Measurements from ENCODE around the gene PCDHGB2. TPM values are rescaled to one million over a fixed set of nuclear protein-coding genes. Genes with fewer than 3 reads are reported as not detected.
"Not testable (repeated sequence)": the region's sequence is repeated elsewhere in the genome, so short reads cannot be mapped to it uniquely, and the experiment has no call there.

The PCDHGB2 gene
- total RNA-seq, 1 donor from 2014 or later = 8.3 TPM

- H3K9me3 ChIP-seq = peaks cover 71% of the 10 kb centered on the region
- no peak overlapping the region for H3K4me3 ChIP-seq
- DNase-seq (ENCODE audit: extremely low spot score in 2 of 2) = no peak
- TF ChIP-seq POLR2AphosphoS5 (IDR thresholded peaks at IDR 0.05; ENCODE audit: insufficient read depth in 1 of 2, low read depth in 1 of 2) = no peak
- no peak for TF ChIP-seq CTCF (IDR thresholded peaks at IDR 0.05)
- no peak for TF ChIP-seq POLR2A (IDR thresholded peaks at IDR 0.05)
- H3K36me3 ChIP-seq = peaks cover 0 to 9% of the 10 kb centered on the region in 2 donors
- intact Hi-C loops (cut with DNase I) = no loop called here
- no peak overlapping the region for H3K27ac ChIP-seq
- no peaks in the 10 kb centered on the region for H3K4me1 ChIP-seq
- no peaks in the 10 kb centered on the region for H3K27me3 ChIP-seq
Measured at GRCh38 chr5:141389153-141390042, 29.6 kb downstream of the PCDHGB2 start.

- peaks cover 74% of the 10 kb centered on the region for H3K9me3 ChIP-seq
Measured at GRCh38 chr5:141392429-141393198, 32.8 kb downstream of the PCDHGB2 start, which contains the start of gene PCDHGA8. TSS of gene PCDHGA8 (plus strand) at chr5:141392633. CDS start at chr5:141392814, 181 bp downstream.

GRCh38 chr5:141393267-141393666 lies 33.5 kb downstream of the PCDHGB2 start:
- H3K4me1 ChIP-seq = no peaks in the 10 kb centered on the region
- peaks cover 0 to 9% of the 10 kb centered on the region in 2 donors for H3K36me3 ChIP-seq
- no peak overlapping the region for H3K4me3 ChIP-seq
- H3K9me3 ChIP-seq = peaks cover 75% of the 10 kb centered on the region
- no peak for DNase-seq (ENCODE audit: extremely low spot score in 2 of 2)
- intact Hi-C loops (cut with DNase I) = no loop called here
- H3K27me3 ChIP-seq = no peaks in the 10 kb centered on the region
- TF ChIP-seq POLR2A (IDR thresholded peaks at IDR 0.05) (no peak), CTCF (IDR thresholded peaks at IDR 0.05) (no peak), POLR2AphosphoS5 (IDR thresholded peaks at IDR 0.05; ENCODE audit: insufficient read depth in 1 of 2, low read depth in 1 of 2) (no peak)
- H3K27ac ChIP-seq = no peak overlapping the region

More at GRCh38 chr5:141392429-141393198, 32.8 kb downstream of the PCDHGB2 start, which contains the start of gene PCDHGA8:
- Histone ChIP-seq H3K4me1 (no peaks in the 10 kb centered on the region), H3K27ac (no peak within 1 kb of the TSS), H3K27me3 (no peaks in the 10 kb centered on the region), H3K4me3 (no peak within 1 kb of the TSS), H3K36me3 (peaks cover 0 to 9% of the 10 kb centered on the region in 2 donors)
- no peak for TF ChIP-seq POLR2AphosphoS5 (IDR thresholded peaks at IDR 0.05; ENCODE audit: insufficient read depth in 1 of 2, low read depth in 1 of 2)
- TF ChIP-seq POLR2A (IDR thresholded peaks at IDR 0.05) = no peak
- no peak for TF ChIP-seq CTCF (IDR thresholded peaks at IDR 0.05)
- intact Hi-C loops (cut with DNase I) = no loop called here
- DNase-seq (ENCODE audit: extremely low spot score in 2 of 2) = no peak

- H3K4me1 ChIP-seq; intact Hi-C loops (cut with DNase I); H3K27ac ChIP-seq; DNase-seq (ENCODE audit: extremely low spot score in 2 of 2); H3K4me3 ChIP-seq; H3K27me3 ChIP-seq: not testable (repeated sequence)
- Histone ChIP-seq H3K36me3 (peaks cover 0 to 20% of the 10 kb centered on the region in 2 donors), H3K9me3 (peaks cover 74% of the 10 kb centered on the region)
Measured at GRCh38 chr5:141394401-141395187, 34.8 kb downstream of the PCDHGB2 start.
